Measurements from ENCODE around the gene ABTB2. TPM values are rescaled to one million over a fixed set of nuclear protein-coding genes. Genes with fewer than 3 reads are reported as not detected.

Gene ABTB2
- total RNA-seq, 1 experiment from 2014 or later: 5.5 TPM

DNA sequence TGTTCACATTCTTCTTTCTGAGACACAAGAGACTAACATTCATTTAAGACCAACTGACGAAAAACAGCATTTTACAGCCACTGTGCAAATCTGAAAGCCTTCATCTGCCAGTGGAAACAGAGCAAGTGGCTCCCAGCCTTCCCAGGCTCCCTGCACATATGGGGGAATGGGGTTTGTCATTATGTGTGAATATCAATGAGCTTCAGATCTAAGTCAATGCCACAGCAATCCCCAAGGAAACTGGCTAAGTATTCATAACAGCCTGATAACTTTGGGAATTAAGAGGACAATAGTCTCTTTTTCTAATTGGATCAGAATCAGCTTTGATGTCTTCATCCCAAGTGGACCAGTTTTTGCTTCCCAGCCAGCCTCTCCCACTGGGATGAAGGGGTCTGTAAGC is 66.9 kb downstream of the ABTB2 start:
- Histone ChIP-seq H3K9ac (ENCODE audit: extremely low read depth, insufficient read length, low read length) (no peak overlapping the region), H3K56ac (ENCODE audit: insufficient read length, low read depth, low read length) (no peak overlapping the region), H4K91ac (ENCODE audit: insufficient read length, low read depth, low read length) (no peak overlapping the region), H3K79me2 (ENCODE audit: insufficient read depth, low read length) (no peaks in the 10 kb centered on the region), H3K23ac (ENCODE audit: insufficient read length, low read depth, low read length) (no peak overlapping the region), H3K23me2 (ENCODE audit: insufficient read length, low read depth, low read length, poor library complexity, severe bottlenecking) (no peaks in the 10 kb centered on the region), H3K4me2 (ENCODE audit: insufficient read depth, insufficient read length, low read length) (no peak overlapping the region), H4K20me1 (ENCODE audit: control insufficient read depth, insufficient read depth, insufficient read length) (no peaks in the 10 kb centered on the region), H4K5ac (ENCODE audit: insufficient read length, low read depth, low read length) (no peak overlapping the region), H2BK20ac (ENCODE audit: low read depth, low read length, poor library complexity, severe bottlenecking) (no peak overlapping the region), H2BK5ac (ENCODE audit: insufficient read length, low read length) (no peak overlapping the region), H2BK15ac (ENCODE audit: low read depth, low read length) (no peak overlapping the region), H2BK120ac (ENCODE audit: low read depth, low read length, poor library complexity, severe bottlenecking) (no peak overlapping the region), H2BK12ac (ENCODE audit: insufficient read length, low read depth, low read length) (no peak overlapping the region), H2AFZ (ENCODE audit: low read length) (no peak overlapping the region), H2AK5ac (ENCODE audit: insufficient read length, low read length) (no peak overlapping the region), H4K8ac (replicated peaks; ENCODE audit: insufficient read length, low read depth, low read length) (no peak overlapping the region), H3K79me1 (ENCODE audit: insufficient read depth, low read depth, low read length, poor library complexity, severe bottlenecking) (no peaks in the 10 kb centered on the region), H3K27ac (ENCODE audit: insufficient read length, low read depth, low read length) (no peak overlapping the region), H3T11ph (ENCODE audit: low read length) (no peak overlapping the region), H3K18ac (ENCODE audit: insufficient read length, low read depth, low read length) (no peak overlapping the region), H3K27me3 (ENCODE audit: insufficient read depth, low read length) (no peaks in the 10 kb centered on the region), H3K9me3 (ENCODE audit: control insufficient read depth, low read depth, low read length) (no peaks in the 10 kb centered on the region), H3K4ac (ENCODE audit: low read depth, low read length) (no peak overlapping the region), H3K14ac (ENCODE audit: insufficient read depth, low read length) (no peak overlapping the region), H3K4me1 (ENCODE audit: insufficient read depth, low read length) (no peaks in the 10 kb centered on the region)
- Mint-ChIP-seq H3K27me3 (ENCODE audit: low read depth) (no peaks in the 10 kb centered on the region; the same call in 1 of the 2 replicates), H3K4me1 (peaks cover 3 to 4% of the 10 kb centered on the region in 2 experiments; a peak in 3 of 4 replicates), H3K4me3 (no peak overlapping the region), H3K27ac (no peak overlapping the region), H3K9me3 (no peaks in the 10 kb centered on the region), H3K36me3 (ENCODE audit: insufficient read depth in 1 of 3, low read depth in 3 of 3) (no peaks in the 10 kb centered on the region)
- DNase-seq: no peak
- TF ChIP-seq, protein P1, sequence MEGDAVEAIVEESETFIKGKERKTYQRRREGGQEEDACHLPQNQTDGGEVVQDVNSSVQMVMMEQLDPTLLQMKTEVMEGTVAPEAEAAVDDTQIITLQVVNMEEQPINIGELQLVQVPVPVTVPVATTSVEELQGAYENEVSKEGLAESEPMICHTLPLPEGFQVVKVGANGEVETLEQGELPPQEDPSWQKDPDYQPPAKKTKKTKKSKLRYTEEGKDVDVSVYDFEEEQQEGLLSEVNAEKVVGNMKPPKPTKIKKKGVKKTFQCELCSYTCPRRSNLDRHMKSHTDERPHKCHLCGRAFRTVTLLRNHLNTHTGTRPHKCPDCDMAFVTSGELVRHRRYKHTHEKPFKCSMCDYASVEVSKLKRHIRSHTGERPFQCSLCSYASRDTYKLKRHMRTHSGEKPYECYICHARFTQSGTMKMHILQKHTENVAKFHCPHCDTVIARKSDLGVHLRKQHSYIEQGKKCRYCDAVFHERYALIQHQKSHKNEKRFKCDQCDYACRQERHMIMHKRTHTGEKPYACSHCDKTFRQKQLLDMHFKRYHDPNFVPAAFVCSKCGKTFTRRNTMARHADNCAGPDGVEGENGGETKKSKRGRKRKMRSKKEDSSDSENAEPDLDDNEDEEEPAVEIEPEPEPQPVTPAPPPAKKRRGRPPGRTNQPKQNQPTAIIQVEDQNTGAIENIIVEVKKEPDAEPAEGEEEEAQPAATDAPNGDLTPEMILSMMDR (conservative IDR thresholded peaks at IDR 0.05): no peak
- no CpG with 5 or more reads among the region's 1 CpG for WGBS (ENCODE audit: extremely low coverage, insufficient read length, low lambda C conversion rate)
